T-helper 1 cell treated with Interleukin-12 subunit alpha and Interleukin-12 subunit beta and Interleukin-4 antibody, amounts not matched to agents 30 μg/mL and 1 μg/mL, for 36 hours (primary cell): Measurements from ENCODE around the gene SYTL3.
"Not testable (repeated sequence)": the region's sequence is repeated elsewhere in the genome, so short reads cannot be mapped to it uniquely, and the experiment has no call there.

Experiments used
- H3K27ac Mint-ChIP-seq: one replicate; pipeline ENCODE4 v1.8.0; 2021; ENCODE audit warnings: mild to moderate bottlenecking, mixed read lengths
- H3K27me3 Mint-ChIP-seq: one replicate; pipeline ENCODE4 v1.8.0; 2021; ENCODE audit warnings: low read depth, mixed read lengths
- H3K36me3 Mint-ChIP-seq: one replicate; pipeline ENCODE4 v1.8.0; 2021; ENCODE audit warnings: low read depth, mixed read lengths
- H3K4me1 Mint-ChIP-seq: one replicate; pipeline ENCODE4 v1.8.0; 2021; ENCODE audit warnings: low read depth, mixed read lengths
- H3K4me3 Mint-ChIP-seq: one replicate; pipeline ENCODE4 v1.8.0; 2021; ENCODE audit warnings: mild to moderate bottlenecking, moderate library complexity, mixed read lengths
- H3K9me3 Mint-ChIP-seq: one replicate; pipeline ENCODE4 v1.8.0; 2021; ENCODE audit warnings: mixed read lengths

SYTL3 gene

DNA sequence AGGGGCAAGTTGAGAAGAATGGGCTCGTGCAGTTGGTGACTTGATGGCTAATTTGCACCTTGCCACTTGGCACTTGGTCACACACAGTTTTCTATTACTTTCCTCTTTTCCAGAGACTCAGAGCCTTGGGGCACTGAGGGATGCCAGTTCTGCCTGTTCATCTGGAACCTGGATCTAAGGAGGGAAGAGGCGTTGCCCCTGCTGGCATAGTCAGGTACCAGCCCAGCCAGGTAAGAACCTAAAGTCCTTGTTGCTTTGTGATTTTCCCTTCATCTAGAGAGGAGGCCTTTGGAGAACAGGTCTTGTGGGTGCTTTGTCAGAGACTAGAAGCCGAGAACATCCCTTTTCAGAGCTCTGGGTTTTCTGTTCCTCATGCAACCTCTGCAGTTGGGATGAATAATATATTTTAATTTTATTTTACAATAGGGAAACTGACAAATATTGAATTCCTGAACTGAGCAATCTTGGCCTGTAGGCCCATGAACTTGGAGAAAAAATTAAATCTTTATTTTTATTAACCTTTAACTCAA is 11.4 kb downstream of the SYTL3 start:
- H3K4me3 Mint-ChIP-seq: no peak overlapping the region
- H3K4me1 Mint-ChIP-seq: peaks cover 26% of the 10 kb centered on the region
- H3K27ac Mint-ChIP-seq: no peak overlapping the region
- H3K9me3 Mint-ChIP-seq: no peaks in the 10 kb centered on the region
- no peaks in the 10 kb centered on the region for H3K27me3 Mint-ChIP-seq
- H3K36me3 Mint-ChIP-seq: peaks cover 60% of the 10 kb centered on the region

DNA sequence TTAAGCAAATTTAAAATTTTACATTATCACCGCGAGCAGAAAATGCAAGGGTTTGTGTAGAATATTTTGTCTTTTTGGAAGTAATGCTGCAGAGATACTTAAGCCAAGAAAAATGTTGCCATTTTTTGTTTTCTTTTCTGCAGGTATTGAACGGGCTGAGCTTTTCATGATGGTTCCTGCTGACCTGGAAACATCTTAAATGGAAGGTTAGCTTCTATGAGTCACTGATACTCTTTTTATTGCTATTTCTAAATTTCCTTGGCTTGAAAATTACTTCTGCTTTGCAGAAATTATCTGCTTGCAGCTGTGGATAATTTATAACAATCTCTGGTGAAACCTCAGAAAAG is 12.7 kb downstream of the SYTL3 start:
- Mint-ChIP-seq H3K4me1 (peaks cover 23% of the 10 kb centered on the region), H3K36me3 (peaks cover 60% of the 10 kb centered on the region), H3K4me3 (no peak overlapping the region), H3K27me3 (no peaks in the 10 kb centered on the region), H3K27ac (no peak overlapping the region), H3K9me3 (no peaks in the 10 kb centered on the region)

DNA sequence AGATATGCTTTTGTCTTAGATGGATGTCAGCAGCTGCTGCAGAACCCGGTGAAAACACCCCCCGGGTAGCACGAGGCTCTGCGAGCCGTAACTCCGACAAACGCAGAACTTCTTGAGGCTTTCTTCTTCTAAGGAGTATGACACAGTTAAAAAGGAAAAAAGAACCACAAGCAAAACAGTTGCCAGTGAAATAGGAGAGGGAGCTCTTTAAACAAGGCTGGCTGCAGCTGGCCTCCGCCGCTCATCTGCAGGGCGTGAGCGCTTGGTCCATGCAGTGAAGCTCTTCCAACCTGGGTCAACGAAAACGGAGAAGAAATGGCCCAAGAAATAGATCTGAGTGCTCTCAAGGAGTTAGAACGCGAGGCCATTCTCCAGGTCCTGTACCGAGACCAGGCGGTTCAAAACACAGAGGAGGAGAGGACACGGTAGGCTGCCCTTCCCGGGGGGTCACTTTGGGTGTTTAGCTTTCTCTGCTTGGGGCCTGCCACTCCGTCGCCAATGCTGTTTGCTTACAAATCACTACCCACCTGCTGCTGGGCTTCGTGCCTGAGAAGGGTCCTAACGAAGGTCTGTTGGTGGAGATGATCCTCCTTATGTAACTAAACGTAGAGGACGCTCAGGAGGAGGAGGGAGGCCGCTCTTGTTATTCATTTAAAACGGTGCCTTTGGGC is 13.2 kb downstream of the SYTL3 start:
- peaks cover 60% of the 10 kb centered on the region for H3K36me3 Mint-ChIP-seq
- H3K9me3 Mint-ChIP-seq: no peaks in the 10 kb centered on the region
- no peak overlapping the region for H3K27ac Mint-ChIP-seq
- H3K4me1 Mint-ChIP-seq: peaks cover 25% of the 10 kb centered on the region
- peak overlapping the region; percentile 39 for H3K4me3 Mint-ChIP-seq
- no peaks in the 10 kb centered on the region for H3K27me3 Mint-ChIP-seq

DNA sequence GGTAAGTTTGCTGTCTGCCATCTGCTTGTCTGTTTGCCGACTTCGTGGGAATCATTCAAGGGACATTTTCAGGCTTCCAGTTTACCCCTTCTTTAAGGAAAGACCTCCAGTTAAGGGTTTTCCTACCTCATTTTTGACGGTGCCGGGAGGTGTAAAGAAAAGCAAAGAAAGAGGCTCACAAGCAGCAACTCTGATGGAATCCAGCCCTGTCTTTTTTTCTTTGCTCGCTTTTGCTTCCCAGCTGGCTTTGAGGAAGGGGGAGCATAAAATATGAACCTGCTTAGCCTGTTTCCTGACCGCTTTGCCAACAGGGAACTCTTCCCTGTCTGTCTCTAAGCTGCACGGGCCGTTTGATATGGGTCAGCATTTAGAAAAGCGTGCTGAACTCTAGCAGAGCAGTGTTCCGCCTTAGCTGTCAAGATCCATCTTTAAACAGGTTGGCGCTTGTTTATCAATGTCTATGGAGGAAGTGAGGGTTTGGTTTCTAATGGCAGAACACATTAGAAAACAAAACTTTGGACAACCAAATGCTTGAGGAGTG is 13.8 kb downstream of the SYTL3 start:
- Mint-ChIP-seq H3K4me3 (no peak overlapping the region), H3K4me1 (peaks cover 28% of the 10 kb centered on the region), H3K27me3 (no peaks in the 10 kb centered on the region), H3K36me3 (peaks cover 63% of the 10 kb centered on the region), H3K9me3 (no peaks in the 10 kb centered on the region), H3K27ac (no peak overlapping the region)

DNA sequence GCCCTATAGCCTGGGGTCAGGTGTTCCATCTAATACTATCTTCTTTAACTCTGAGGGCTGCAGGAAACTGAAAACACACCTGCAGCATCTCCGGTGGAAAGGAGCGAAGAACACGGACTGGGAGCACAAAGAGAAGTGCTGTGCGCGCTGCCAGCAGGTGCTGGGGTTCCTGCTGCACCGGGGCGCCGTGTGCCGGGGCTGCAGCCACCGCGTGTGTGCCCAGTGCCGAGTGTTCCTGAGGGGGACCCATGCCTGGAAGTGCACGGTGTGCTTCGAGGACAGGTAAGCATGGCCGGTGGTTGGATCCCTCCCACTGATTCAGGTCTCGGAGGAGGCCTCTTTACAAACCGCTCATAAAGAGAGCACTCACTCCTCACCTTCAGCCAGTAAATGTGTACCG is 15.5 kb downstream of the SYTL3 start:
- peaks cover 59% of the 10 kb centered on the region for H3K36me3 Mint-ChIP-seq
- no peak overlapping the region for H3K4me3 Mint-ChIP-seq

DNA sequence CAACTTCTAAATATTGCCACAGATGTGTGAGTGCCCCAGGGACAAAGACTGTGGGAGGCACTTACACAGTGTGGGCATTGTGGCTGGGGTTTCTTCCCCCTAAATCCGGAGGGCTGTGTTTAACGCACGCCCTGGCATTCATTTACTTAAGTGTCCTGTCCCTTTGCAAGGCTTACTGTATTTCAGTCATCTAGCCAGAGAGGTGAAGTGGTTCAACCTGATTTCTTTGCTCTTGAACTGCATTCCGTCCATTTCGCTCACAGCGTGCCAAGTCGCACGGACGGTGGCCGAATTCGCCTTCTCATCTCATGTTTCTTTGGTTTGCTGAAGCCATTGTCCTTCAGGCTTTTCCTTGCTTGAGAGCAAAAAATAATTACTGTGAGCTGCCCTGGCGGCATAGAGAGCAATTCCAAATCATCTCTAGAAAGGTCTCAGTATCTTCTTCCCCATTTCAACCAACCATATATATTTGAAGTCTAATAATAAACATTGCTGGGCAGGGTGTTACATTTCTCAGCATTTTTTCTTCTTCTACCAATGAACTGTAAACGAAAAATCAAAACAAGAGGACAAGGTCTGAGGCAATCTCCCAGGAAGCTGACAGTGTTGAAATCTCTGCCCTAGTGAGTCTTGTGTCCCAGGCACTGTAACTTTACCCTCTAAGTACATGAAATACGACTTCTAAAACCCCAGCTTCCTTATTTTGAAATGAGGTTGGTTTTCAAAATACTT is 16.9 kb downstream of the SYTL3 start:
- Mint-ChIP-seq H3K27ac (peak overlapping the region; percentile 19), H3K9me3 (no peaks in the 10 kb centered on the region), H3K4me3 (no peak overlapping the region), H3K4me1 (peaks cover 16% of the 10 kb centered on the region), H3K27me3 (no peaks in the 10 kb centered on the region), H3K36me3 (peaks cover 53% of the 10 kb centered on the region)

More for the DNA sequence above, 15.5 kb downstream of the SYTL3 start:
- H3K27me3 Mint-ChIP-seq: no peaks in the 10 kb centered on the region
- H3K9me3 Mint-ChIP-seq: no peaks in the 10 kb centered on the region
- H3K4me1 Mint-ChIP-seq: peaks cover 23% of the 10 kb centered on the region
- no peak overlapping the region for H3K27ac Mint-ChIP-seq

DNA sequence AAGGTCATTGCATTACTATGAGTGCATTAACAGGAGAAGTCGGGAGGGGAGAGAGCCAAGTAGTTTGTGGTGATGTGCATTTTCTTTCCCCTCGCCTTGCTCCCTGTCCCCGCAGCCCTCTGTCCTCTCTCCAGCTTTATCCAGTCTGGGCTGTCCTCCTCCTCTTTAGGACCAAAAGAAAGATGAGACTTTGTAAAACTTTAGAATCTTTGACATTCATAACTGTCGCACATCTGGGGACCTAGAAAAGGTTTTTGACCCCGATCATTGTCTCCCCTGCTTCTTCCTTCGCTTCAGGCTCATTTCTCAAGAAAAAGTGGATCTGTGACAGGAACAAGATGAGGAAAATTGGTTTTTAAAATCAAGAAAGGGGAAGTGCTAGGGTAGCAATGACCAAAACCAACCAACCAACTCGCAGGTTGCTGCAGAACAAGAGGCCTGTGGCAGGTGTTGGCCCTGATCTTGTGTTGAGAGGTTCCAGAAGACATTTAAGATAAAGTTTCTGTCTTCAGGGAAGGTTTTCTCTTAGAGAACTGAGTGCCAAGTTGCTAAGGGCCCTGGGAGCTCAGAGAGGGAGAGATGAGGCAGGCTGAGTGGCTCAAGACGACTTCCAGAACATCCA is 17.6 kb downstream of the SYTL3 start:
- Mint-ChIP-seq H3K36me3 (peaks cover 48% of the 10 kb centered on the region), H3K4me3 (no peak overlapping the region), H3K27ac (no peak overlapping the region), H3K27me3 (no peaks in the 10 kb centered on the region), H3K4me1 (peaks cover 16% of the 10 kb centered on the region), H3K9me3 (no peaks in the 10 kb centered on the region)

DNA sequence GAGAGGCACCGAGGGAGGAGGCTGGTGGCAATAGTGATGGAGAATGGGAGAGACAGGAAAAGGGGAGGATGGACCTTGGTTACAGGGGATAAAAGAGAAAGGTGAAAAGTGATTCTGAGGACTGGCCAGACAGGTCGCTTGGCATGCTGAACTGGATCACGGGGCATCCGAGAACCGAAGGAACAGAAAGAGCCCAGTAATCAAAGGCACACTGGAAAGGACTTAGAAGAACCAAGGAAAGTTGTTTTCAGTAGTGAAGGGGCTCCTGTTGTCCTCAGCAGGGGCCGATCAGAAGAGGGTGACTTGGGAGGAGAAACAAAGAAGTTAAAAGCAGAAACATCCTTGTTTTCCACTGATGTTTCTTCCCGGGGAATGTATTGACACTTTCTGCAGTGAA is 18.9 kb downstream of the SYTL3 start:
- Mint-ChIP-seq H3K9me3 (no peaks in the 10 kb centered on the region), H3K27me3 (no peaks in the 10 kb centered on the region), H3K4me1 (peaks cover 16% of the 10 kb centered on the region), H3K36me3 (peaks cover 45% of the 10 kb centered on the region), H3K4me3 (no peak overlapping the region), H3K27ac (no peak overlapping the region)

DNA sequence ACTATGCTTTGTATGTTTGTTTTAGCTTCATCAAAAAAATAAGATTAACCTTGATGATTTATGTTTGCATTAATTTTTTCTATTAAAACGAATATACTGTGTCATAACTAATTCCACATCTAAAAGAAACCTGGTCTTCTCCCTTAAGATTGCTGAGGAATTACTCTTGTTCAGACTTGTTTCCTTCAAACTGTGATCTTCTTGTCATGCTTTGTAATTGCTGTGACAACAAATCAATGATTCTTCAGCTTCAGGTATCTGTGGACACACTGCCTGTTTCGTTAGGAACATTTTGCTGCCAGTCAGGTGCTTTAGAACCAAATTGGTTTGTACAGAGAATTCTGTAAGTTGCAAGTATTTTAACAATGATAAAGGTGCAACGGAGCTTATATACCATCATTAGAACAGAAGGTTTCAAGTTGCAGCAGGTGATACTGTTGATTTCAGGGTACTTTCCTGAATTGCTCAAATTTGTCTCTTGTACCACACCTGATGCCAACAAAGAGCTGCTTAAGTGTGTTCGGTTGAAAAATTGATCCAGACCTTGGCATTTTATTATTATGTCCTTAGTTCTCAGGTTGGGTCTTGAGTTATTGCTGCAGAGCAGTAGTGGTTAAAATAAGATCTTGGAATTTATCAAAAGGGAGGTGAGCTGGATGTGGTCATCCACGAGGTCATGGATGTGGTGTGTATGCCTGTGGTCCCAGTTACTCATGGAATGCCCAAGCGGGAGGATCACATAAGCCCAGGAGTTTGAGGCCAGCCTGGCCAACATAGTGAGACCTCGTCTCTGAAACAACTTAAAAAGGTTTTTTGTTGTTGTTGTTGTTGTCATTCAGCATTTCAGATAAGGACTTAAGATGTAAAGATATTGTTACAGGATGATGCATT is 19.5 kb downstream of the SYTL3 start:
- H3K27ac Mint-ChIP-seq: no peak overlapping the region

DNA sequence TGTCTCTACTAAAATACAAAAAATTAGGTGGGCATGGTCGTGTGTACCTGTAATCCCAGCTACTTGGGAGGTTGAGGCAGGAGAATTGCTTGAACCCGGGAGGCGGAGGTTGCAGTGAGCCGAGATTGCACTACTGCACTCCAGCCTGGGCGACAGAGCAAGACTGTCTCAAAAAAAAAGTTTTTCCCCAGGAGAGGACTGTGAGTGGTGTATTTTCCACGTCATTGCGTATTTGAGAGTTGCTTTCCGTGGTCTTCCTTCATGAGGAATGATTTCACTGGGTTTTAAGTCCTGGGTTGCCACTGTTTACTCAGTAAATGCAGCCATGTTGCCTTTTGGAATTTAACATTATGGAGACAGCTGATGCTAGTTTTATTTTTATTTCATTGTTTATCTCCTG is 22.3 kb downstream of the SYTL3 start:
- Mint-ChIP-seq H3K4me1 (peaks cover 13% of the 10 kb centered on the region), H3K36me3 (peaks cover 51% of the 10 kb centered on the region)
- H3K4me3 Mint-ChIP-seq, H3K9me3 Mint-ChIP-seq, H3K27ac Mint-ChIP-seq, H3K27me3 Mint-ChIP-seq: not testable (repeated sequence)

More for the DNA sequence above, 19.5 kb downstream of the SYTL3 start:
- no peak overlapping the region for H3K4me3 Mint-ChIP-seq
- no peaks in the 10 kb centered on the region for H3K27me3 Mint-ChIP-seq
- peaks cover 16% of the 10 kb centered on the region for H3K4me1 Mint-ChIP-seq
- H3K36me3 Mint-ChIP-seq: peaks cover 50% of the 10 kb centered on the region
- no peaks in the 10 kb centered on the region for H3K9me3 Mint-ChIP-seq

DNA sequence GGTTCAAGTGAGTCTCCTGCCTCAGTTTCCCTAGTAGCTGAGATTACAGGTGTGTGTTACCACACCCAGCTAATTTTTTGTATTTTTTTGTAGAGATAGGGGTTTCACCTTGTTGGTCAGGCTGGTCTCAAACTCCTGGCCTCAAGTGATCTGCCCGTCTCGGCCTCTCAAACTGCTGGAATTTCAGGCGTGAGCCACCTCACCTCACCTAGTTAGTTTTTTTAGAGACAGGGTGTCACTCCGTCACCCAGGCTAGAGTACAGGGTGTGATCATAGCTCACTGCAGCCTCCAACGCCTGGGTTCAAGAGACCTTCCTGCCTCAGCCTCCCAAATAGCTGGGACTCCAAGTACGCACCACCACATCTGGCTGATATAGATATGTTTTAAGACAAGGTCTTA is 22.9 kb downstream of the SYTL3 start:
- no peak overlapping the region for H3K27ac Mint-ChIP-seq
- H3K4me1 Mint-ChIP-seq: peaks cover 11% of the 10 kb centered on the region
- H3K9me3 Mint-ChIP-seq: no peaks in the 10 kb centered on the region
- H3K36me3 Mint-ChIP-seq: peaks cover 51% of the 10 kb centered on the region
- H3K4me3 Mint-ChIP-seq: no peak overlapping the region
- H3K27me3 Mint-ChIP-seq: no peaks in the 10 kb centered on the region

DNA sequence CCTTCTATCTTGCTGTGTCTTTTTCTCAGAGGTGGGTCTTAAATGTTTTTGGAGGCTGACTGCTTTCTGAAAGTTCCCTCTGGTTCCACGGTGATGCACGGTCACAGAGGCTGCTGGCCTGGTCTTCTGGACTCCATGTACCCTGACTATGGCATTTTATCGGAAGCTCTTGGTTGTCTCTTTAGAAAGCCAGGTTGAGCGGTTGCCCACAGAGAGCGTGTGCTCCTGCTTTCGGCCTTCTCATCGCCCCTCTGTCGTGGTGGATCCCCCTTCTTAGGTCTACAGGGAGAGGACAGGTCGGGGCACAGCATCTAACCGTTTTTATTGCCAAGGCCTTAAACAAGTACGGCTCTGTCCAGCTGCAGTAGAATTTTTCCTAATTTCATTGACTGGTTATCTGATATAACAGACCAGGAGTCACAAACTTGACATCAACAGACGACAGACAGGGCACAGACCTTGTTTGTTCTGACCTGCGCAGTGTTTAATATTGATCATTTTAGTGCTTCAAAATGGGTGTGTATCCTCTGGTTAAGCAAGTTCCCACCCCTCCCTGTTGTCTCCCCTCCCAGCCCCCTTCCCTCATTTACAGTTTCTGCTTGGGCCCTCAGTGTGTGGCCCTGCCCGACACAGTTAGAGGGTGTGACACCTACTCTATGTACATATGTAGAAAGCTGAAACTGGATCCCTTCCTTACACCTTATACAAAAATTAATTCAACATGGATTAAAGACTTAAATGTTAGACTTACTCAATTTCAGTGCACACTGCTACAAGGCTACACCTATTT is 24.7 kb downstream of the SYTL3 start:
- H3K4me3 Mint-ChIP-seq: no peak overlapping the region
- H3K27me3 Mint-ChIP-seq: no peaks in the 10 kb centered on the region
- peaks cover 52% of the 10 kb centered on the region for H3K36me3 Mint-ChIP-seq
- H3K4me1 Mint-ChIP-seq: peaks cover 8% of the 10 kb centered on the region
- no peaks in the 10 kb centered on the region for H3K9me3 Mint-ChIP-seq
- no peak overlapping the region for H3K27ac Mint-ChIP-seq

DNA sequence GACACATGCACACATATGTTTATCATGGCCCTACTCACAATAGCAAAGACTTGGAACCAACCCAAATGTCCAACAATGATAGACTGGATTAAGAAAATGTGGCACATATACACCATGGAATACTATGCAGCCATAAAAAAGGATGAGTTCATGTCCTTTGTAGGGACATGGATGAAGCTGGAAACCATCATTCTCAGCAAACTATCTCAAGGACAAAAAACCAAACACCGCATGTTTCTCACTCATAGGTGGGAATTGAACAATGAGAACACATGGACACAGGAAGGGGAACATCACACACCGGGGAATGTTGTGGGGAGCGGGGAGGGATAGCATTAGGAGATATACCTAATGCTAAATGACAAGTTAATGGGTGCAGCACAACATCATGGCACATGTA is 27.2 kb downstream of the SYTL3 start:
- H3K4me3 Mint-ChIP-seq, H3K27me3 Mint-ChIP-seq, H3K4me1 Mint-ChIP-seq, H3K9me3 Mint-ChIP-seq, H3K27ac Mint-ChIP-seq: not testable (repeated sequence)
- peaks cover 59% of the 10 kb centered on the region for H3K36me3 Mint-ChIP-seq
